ENCODE results near the gene SYNGAP1. TPM values are rescaled to one million over a fixed set of nuclear protein-coding genes. Genes with fewer than 3 reads are reported as not detected.

Gene SYNGAP1
- total and polyA plus RNA-seq, 2 experiments from 2014 or later, result 0.65 to 2.8 TPM

GRCh38 chr6:33433001-33433543 is 13.2 kb downstream of the SYNGAP1 start:
- H3K9me2 ChIP-seq (ENCODE audit: insufficient read depth), result no peaks in the 10 kb centered on the region
- peaks cover 7% of the 10 kb centered on the region; the same call in 1 of the 2 replicates for H3K4me1 ChIP-seq (ENCODE audit: insufficient read depth)
- no peak overlapping the region for H3K9ac ChIP-seq
- no peak overlapping the region for H2AFZ ChIP-seq
- peaks cover 35% of the 10 kb centered on the region for H3K79me2 ChIP-seq (ENCODE audit: insufficient read depth)
- H3K27ac ChIP-seq, result no peak overlapping the region
- in situ Hi-C loops (cut with MboI), result no loop called here
- H3K4me3 ChIP-seq, result no peak overlapping the region
- 92 to 95% methylated on average over 1 of the region's 1 CpG for WGBS, 2 experiments (ENCODE audit: low coverage in 1 of 2, low lambda C conversion rate in 2 of 2, missing lambda C conversion rate in 2 of 2)
- no peaks in the 10 kb centered on the region for H4K20me1 ChIP-seq (ENCODE audit: insufficient read depth)
- H3K9me3 ChIP-seq (ENCODE audit: low read depth), result no peaks in the 10 kb centered on the region
- TF ChIP-seq EZH2 (IDR thresholded peaks at IDR 0.05; ENCODE audit: insufficient read depth, poor library complexity, severe bottlenecking), result no peak
- no peak for TF ChIP-seq EZH2phosphoT487 (IDR thresholded peaks at IDR 0.05; ENCODE audit: insufficient read depth, low read depth)
- H3F3A ChIP-seq (ENCODE audit: insufficient read depth), result peaks cover 12% of the 10 kb centered on the region; the same call in 1 of the 2 replicates
- no peak for DNase-seq
- no peaks in the 10 kb centered on the region for H3K27me3 ChIP-seq (replicated peaks; ENCODE audit: insufficient read depth)
- no peak overlapping the region for H3K4me2 ChIP-seq (ENCODE audit: unreplicated experiment)
- peaks cover under 1% of the 10 kb centered on the region; the same call in 1 of the 2 replicates for H3K36me3 ChIP-seq (ENCODE audit: low read depth)

DNA sequence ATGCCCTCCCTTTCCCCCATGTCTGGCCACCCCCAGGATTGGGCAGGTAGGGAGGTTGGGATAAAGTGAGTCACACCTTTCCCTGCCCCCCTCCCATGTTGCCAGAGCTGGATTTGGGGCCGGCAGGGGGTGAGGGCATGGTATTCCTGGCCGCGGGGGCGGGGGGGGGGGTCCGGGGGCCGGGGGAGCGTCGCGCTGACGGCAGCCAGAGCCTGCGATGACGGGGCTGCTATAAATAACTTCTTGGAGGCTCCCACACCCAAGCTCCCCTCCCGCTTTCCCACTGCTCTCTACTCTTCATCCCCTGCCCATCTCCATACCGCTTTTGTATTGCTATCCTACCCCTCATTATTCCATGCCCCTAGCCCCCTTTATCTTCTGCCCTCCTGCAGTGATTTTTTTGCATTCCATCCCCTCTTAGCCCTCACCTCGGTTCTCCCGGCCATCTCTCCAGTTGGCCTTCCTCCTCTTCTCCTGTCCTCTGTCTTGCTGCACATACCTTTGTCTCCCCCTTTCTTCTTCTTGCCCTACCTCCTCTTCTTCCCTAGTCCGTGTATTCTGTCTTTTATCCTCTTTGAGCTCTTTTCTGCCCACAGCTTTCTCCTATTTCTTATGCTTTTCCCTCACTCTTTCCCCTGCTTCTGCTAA is 13.8 kb downstream of the SYNGAP1 start:
- no peaks in the 10 kb centered on the region for H4K20me1 ChIP-seq (ENCODE audit: insufficient read depth)
- H3K9me3 ChIP-seq (ENCODE audit: low read depth), result no peaks in the 10 kb centered on the region
- no peak overlapping the region for H3K27ac ChIP-seq
- DNase-seq, result no peak
- in situ Hi-C loops (cut with MboI), result no loop called here
- peaks cover 30% of the 10 kb centered on the region for H3K79me2 ChIP-seq (ENCODE audit: insufficient read depth)
- H3K4me3 ChIP-seq, result no peak overlapping the region
- H3K9ac ChIP-seq, result no peak overlapping the region
- no peak for TF ChIP-seq EZH2 (IDR thresholded peaks at IDR 0.05; ENCODE audit: insufficient read depth, poor library complexity, severe bottlenecking)
- H3F3A ChIP-seq (ENCODE audit: insufficient read depth), result peaks cover 9% of the 10 kb centered on the region; the same call in 1 of the 2 replicates
- no peak overlapping the region for H3K4me2 ChIP-seq (ENCODE audit: unreplicated experiment)
- H3K36me3 ChIP-seq (ENCODE audit: low read depth), result peaks cover 6% of the 10 kb centered on the region; the same call in 1 of the 2 replicates
- no peaks in the 10 kb centered on the region for H3K27me3 ChIP-seq (replicated peaks; ENCODE audit: insufficient read depth)
- 72 to 83% methylated on average over 5 to 7 of the region's 17 CpGs for WGBS, 2 experiments (ENCODE audit: low coverage in 1 of 2, low lambda C conversion rate in 2 of 2, missing lambda C conversion rate in 2 of 2)
- no peak overlapping the region for H2AFZ ChIP-seq
- H3K9me2 ChIP-seq (ENCODE audit: insufficient read depth), result no peaks in the 10 kb centered on the region
- H3K4me1 ChIP-seq (ENCODE audit: insufficient read depth), result peaks cover 3% of the 10 kb centered on the region; the same call in 1 of the 2 replicates

- H3K4me1 ChIP-seq (ENCODE audit: insufficient read depth), result no peaks in the 10 kb centered on the region
- WGBS, 2 experiments (ENCODE audit: low coverage in 1 of 2, low lambda C conversion rate in 2 of 2, missing lambda C conversion rate in 2 of 2), result 92 to 97% methylated on average over 2 to 4 of the region's 4 CpGs
- no peak overlapping the region for H3K27ac ChIP-seq
- H3K36me3 ChIP-seq (ENCODE audit: low read depth), result peaks cover 6% of the 10 kb centered on the region; the same call in 1 of the 2 replicates
- TF ChIP-seq EZH2phosphoT487 (IDR thresholded peaks at IDR 0.05; ENCODE audit: insufficient read depth, low read depth), result no peak
- TF ChIP-seq EZH2 (IDR thresholded peaks at IDR 0.05; ENCODE audit: insufficient read depth, poor library complexity, severe bottlenecking), result no peak
- in situ Hi-C loops (cut with MboI), result no loop called here
- no peak overlapping the region for H3K4me2 ChIP-seq (ENCODE audit: unreplicated experiment)
- no peaks in the 10 kb centered on the region for H3K27me3 ChIP-seq (replicated peaks; ENCODE audit: insufficient read depth)
- H3K9me2 ChIP-seq (ENCODE audit: insufficient read depth), result no peaks in the 10 kb centered on the region
- no peak for DNase-seq
- H3K9me3 ChIP-seq (ENCODE audit: low read depth), result no peaks in the 10 kb centered on the region
- no peaks in the 10 kb centered on the region for H4K20me1 ChIP-seq (ENCODE audit: insufficient read depth)
- H3F3A ChIP-seq (ENCODE audit: insufficient read depth), result peaks cover 4% of the 10 kb centered on the region; the same call in 1 of the 2 replicates
- H2AFZ ChIP-seq, result no peak overlapping the region
- no peak overlapping the region for H3K4me3 ChIP-seq
- no peak overlapping the region for H3K9ac ChIP-seq
- H3K79me2 ChIP-seq (ENCODE audit: insufficient read depth), result peaks cover 19% of the 10 kb centered on the region
Observed at GRCh38 chr6:33434961-33435360, 15.1 kb downstream of the SYNGAP1 start.

DNA sequence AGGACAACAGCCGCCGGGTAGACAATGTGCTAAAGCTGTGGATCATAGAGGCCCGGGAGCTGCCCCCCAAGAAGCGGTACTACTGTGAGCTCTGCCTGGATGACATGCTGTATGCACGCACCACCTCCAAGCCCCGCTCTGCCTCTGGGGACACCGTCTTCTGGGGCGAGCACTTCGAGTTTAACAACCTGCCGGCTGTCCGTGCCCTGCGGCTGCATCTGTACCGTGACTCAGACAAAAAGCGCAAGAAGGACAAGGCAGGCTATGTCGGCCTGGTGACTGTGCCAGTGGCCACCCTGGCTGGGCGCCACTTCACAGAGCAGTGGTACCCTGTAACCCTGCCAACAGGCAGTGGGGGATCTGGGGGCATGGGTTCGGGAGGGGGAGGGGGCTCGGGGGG is 17.8 kb downstream of the SYNGAP1 start:
- no peak for DNase-seq

More for the DNA sequence above, 17.8 kb downstream of the SYNGAP1 start:
- Histone ChIP-seq H3K9ac (no peak overlapping the region), H2AFZ (no peak overlapping the region), H3F3A (ENCODE audit: insufficient read depth) (no peaks in the 10 kb centered on the region), H3K9me3 (ENCODE audit: low read depth) (no peaks in the 10 kb centered on the region), H3K27me3 (replicated peaks; ENCODE audit: insufficient read depth) (no peaks in the 10 kb centered on the region), H3K36me3 (ENCODE audit: low read depth) (peaks cover 6% of the 10 kb centered on the region; the same call in 1 of the 2 replicates), H3K4me3 (no peak overlapping the region), H3K4me2 (ENCODE audit: unreplicated experiment) (no peak overlapping the region), H3K4me1 (ENCODE audit: insufficient read depth) (no peaks in the 10 kb centered on the region), H4K20me1 (ENCODE audit: insufficient read depth) (no peaks in the 10 kb centered on the region), H3K9me2 (ENCODE audit: insufficient read depth) (no peaks in the 10 kb centered on the region), H3K27ac (no peak overlapping the region), H3K79me2 (ENCODE audit: insufficient read depth) (no peaks in the 10 kb centered on the region)
- TF ChIP-seq EZH2 (IDR thresholded peaks at IDR 0.05; ENCODE audit: insufficient read depth, poor library complexity, severe bottlenecking), result no peak
- no peak for TF ChIP-seq EZH2phosphoT487 (IDR thresholded peaks at IDR 0.05; ENCODE audit: insufficient read depth, low read depth)
- WGBS, 2 experiments (ENCODE audit: low coverage in 1 of 2, low lambda C conversion rate in 2 of 2, missing lambda C conversion rate in 2 of 2), result 95 to 98% methylated on average over 15 to 18 of the region's 18 CpGs
- in situ Hi-C loops (cut with MboI), result no loop called here

Data from GM23248 (cell line).